Loucy (cell line): ENCODE results near the gene ADPRM.

Source experiments
- H2AFZ ChIP-seq: fragments of 200-600 bp; sonication (generic); 2 replicates; pipeline ENCODE4 v1.6.0; 2016; ENCODE audit warnings: antibody characterized with exemption, mild to moderate bottlenecking, low read length, moderate library complexity
- H3F3A ChIP-seq: fragments of 200-600 bp; 2 replicates; pipeline ENCODE4 v1.6.0; 2016; ENCODE audit warnings: antibody characterized with exemption, low read depth, mild to moderate bottlenecking
- H3K27me3 ChIP-seq: fragments of 200-600 bp; sonication (generic); 2 replicates; pipeline ENCODE4 v1.6.1; 2014; ENCODE audit warnings: low read length, mild to moderate bottlenecking; ENCODE audit not compliant: insufficient read depth, poor library complexity, severe bottlenecking
- H3K36me3 ChIP-seq: fragments of 200-600 bp; sonication (generic); 2 replicates; pipeline ENCODE4 v1.6.1; 2016; ENCODE audit warnings: low read length; ENCODE audit not compliant: insufficient read depth
- H3K4me1 ChIP-seq: fragments of 200-600 bp; sonication (generic); 2 replicates; pipeline ENCODE4 v1.5.1; 2014; ENCODE audit warnings: low read length, mild to moderate bottlenecking; ENCODE audit not compliant: insufficient read depth, poor library complexity, severe bottlenecking
- H3K4me2 ChIP-seq: fragments of 200-600 bp; sonication (generic); 2 replicates; pipeline ENCODE4 v1.6.0; 2014; ENCODE audit warnings: antibody characterized with exemption, low read length, low read depth, mild to moderate bottlenecking; ENCODE audit not compliant: poor library complexity, severe bottlenecking
- H3K4me3 ChIP-seq: fragments of 200-600 bp; sonication (generic); 2 replicates; pipeline ENCODE4 v1.5.1; 2014; ENCODE audit warnings: low read length, mild to moderate bottlenecking, mixed read lengths; ENCODE audit not compliant: poor library complexity, severe bottlenecking
- H3K79me2 ChIP-seq: fragments of 200-600 bp; sonication (generic); 2 replicates; pipeline ENCODE4 v1.6.1; 2014; ENCODE audit warnings: low read length; ENCODE audit not compliant: insufficient read depth
- H3K9ac ChIP-seq: fragments of 200-600 bp; sonication (generic); 2 replicates; pipeline ENCODE4 v1.6.0; 2014; ENCODE audit warnings: mild to moderate bottlenecking, low read depth, low read length, moderate library complexity; ENCODE audit not compliant: poor library complexity, severe bottlenecking
- H3K9me2 ChIP-seq: fragments of 200-600 bp; sonication (generic); replicated peaks from 2 replicates; pipeline ENCODE4 v1.6.1; 2016; ENCODE audit warnings: low read depth, low read length, mixed read lengths
- H3K9me3 ChIP-seq: fragments of 200-600 bp; sonication (generic); 2 replicates; pipeline ENCODE4 v1.6.1; 2014; ENCODE audit warnings: mild to moderate bottlenecking, antibody characterized with exemption, low read length, low read depth; ENCODE audit not compliant: insufficient read depth
- H4K20me1 ChIP-seq: fragments of 200-600 bp; sonication (generic); 2 replicates; pipeline ENCODE4 v1.6.0; 2014; ENCODE audit warnings: antibody characterized with exemption, low read length, mild to moderate bottlenecking; ENCODE audit not compliant: insufficient read depth, poor library complexity, severe bottlenecking
- EZH2phosphoT487 ChIP-seq: fragments of 200-600 bp; IDR thresholded peaks from 2 replicates; pipeline ENCODE4 v1.6.1; 2018; ENCODE audit warnings: antibody characterized with exemption, mild to moderate bottlenecking, moderate library complexity, borderline replicate concordance
- TF ChIP-seq, protein P1 (sequence below): fragments of 200-600 bp; sonication (generic); conservative IDR thresholded peaks from 2 replicates; pipeline ENCODE4 v1.5.1; 2014; ENCODE audit warnings: mild to moderate bottlenecking, antibody characterized with exemption, low read length

ADPRM gene

DNA sequence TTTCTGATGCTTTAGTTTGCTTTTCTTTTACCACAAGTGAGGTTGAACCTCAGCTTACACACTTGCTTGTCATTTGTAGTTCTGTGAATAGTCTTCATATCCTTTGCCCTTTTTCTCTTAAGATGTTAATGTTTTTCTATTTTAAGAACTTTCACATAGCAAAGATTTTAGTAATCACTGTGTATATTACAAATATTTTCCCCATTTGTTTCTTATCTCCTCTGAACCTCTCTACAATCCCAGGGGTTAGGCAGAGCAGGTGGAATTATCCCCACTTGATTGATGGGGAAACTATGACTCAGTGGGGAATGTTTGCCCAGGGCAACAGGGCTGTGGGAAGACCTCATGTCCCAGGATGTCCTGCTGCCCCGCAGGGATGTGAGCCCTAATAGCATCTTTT is 28.6 kb upstream of the ADPRM start:
- TF ChIP-seq, protein P1, sequence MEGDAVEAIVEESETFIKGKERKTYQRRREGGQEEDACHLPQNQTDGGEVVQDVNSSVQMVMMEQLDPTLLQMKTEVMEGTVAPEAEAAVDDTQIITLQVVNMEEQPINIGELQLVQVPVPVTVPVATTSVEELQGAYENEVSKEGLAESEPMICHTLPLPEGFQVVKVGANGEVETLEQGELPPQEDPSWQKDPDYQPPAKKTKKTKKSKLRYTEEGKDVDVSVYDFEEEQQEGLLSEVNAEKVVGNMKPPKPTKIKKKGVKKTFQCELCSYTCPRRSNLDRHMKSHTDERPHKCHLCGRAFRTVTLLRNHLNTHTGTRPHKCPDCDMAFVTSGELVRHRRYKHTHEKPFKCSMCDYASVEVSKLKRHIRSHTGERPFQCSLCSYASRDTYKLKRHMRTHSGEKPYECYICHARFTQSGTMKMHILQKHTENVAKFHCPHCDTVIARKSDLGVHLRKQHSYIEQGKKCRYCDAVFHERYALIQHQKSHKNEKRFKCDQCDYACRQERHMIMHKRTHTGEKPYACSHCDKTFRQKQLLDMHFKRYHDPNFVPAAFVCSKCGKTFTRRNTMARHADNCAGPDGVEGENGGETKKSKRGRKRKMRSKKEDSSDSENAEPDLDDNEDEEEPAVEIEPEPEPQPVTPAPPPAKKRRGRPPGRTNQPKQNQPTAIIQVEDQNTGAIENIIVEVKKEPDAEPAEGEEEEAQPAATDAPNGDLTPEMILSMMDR = no peak
- no peak for TF ChIP-seq EZH2phosphoT487
- H3K4me2 ChIP-seq = no peak overlapping the region
- H2AFZ ChIP-seq = no peak overlapping the region
- no peaks in the 10 kb centered on the region for H4K20me1 ChIP-seq
- no peak overlapping the region for H3K9ac ChIP-seq
- no peaks in the 10 kb centered on the region for H3F3A ChIP-seq
- H3K36me3 ChIP-seq = no peaks in the 10 kb centered on the region
- H3K4me3 ChIP-seq = no peak overlapping the region
- no peaks in the 10 kb centered on the region for H3K79me2 ChIP-seq
- no peaks in the 10 kb centered on the region for H3K4me1 ChIP-seq
- H3K9me3 ChIP-seq = no peaks in the 10 kb centered on the region
- H3K27me3 ChIP-seq = no peaks in the 10 kb centered on the region
- no peaks in the 10 kb centered on the region for H3K9me2 ChIP-seq

DNA sequence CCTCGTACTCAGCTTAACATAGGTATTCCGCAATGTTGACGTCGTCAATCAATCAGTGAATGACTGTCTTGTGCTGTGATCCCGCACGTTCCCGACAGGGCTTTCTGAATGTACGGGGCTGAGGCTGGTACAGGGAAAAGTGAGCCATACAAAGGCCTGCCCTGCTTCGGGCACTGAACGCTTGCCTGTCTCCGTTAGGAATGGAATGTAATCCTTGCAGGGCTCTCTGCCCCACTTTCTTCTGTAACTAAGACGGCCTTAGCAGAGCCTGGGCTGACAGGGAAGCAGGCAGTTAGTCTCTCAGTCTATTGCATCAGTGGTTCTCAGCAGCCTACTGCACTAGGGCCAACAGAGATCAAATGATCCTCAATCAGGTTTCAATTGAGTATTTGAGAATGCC is 24.1 kb upstream of the ADPRM start:
- H3K27me3 ChIP-seq = no peaks in the 10 kb centered on the region
- peaks cover 20% of the 10 kb centered on the region; the same call in 1 of the 2 replicates for H3K36me3 ChIP-seq
- no peak overlapping the region for H3K4me2 ChIP-seq
- no peaks in the 10 kb centered on the region for H3F3A ChIP-seq
- no peaks in the 10 kb centered on the region for H4K20me1 ChIP-seq
- no peak overlapping the region for H2AFZ ChIP-seq
- no peaks in the 10 kb centered on the region for H3K79me2 ChIP-seq
- TF ChIP-seq EZH2phosphoT487 = no peak
- TF ChIP-seq, protein P1 = no peak
- H3K9ac ChIP-seq = no peak overlapping the region
- H3K4me3 ChIP-seq = no peak overlapping the region
- no peaks in the 10 kb centered on the region for H3K9me2 ChIP-seq
- H3K9me3 ChIP-seq = no peaks in the 10 kb centered on the region
- H3K4me1 ChIP-seq = no peaks in the 10 kb centered on the region

DNA sequence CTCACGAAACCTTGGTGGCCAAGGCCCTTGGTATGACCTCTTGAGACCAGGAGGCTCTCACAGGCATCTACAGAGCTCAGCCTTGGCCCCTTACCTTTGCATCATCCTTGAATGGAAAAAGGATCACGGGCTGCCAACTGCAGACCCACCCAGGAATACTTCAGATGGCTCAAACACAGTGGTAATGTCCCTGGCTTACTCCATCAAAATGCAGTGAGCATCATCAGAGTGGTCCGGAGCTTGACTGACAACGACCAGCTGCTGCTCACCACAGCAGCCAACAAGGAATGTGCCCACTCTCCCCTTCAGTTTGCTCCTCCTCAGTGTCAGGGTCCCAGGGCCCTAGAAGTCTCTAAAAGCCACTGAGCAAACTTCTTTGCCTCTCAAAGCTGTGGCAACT is 22.7 kb upstream of the ADPRM start:
- H3K79me2 ChIP-seq = no peaks in the 10 kb centered on the region
- no peak for TF ChIP-seq EZH2phosphoT487
- TF ChIP-seq, protein P1 = no peak
- no peaks in the 10 kb centered on the region for H3K27me3 ChIP-seq
- no peak overlapping the region for H3K9ac ChIP-seq
- no peak overlapping the region for H3K4me2 ChIP-seq
- H3K9me3 ChIP-seq = no peaks in the 10 kb centered on the region
- H3K36me3 ChIP-seq = peaks cover 33% of the 10 kb centered on the region; the same call in 1 of the 2 replicates
- no peaks in the 10 kb centered on the region for H3F3A ChIP-seq
- no peaks in the 10 kb centered on the region for H3K4me1 ChIP-seq
- no peak overlapping the region for H3K4me3 ChIP-seq
- no peaks in the 10 kb centered on the region for H4K20me1 ChIP-seq
- no peaks in the 10 kb centered on the region for H3K9me2 ChIP-seq
- no peak overlapping the region for H2AFZ ChIP-seq
